Heart right ventricle (tissue), 16 donors: ENCODE data around the gene SETDB2. TPM values are rescaled to one million over a fixed set of nuclear protein-coding genes. Genes with fewer than 3 reads are reported as not detected.

ENCODE experiments used
- ATAC-seq, 8 donors: fragments of 200-7000 bp; cut with Tn5 transposase; one replicate each; pipeline ENCODE4 v1.9.1; 2020; ENCODE audit warnings: mild to moderate bottlenecking in 8 of 8, moderate library complexity in 8 of 8, moderate number of reproducible peaks in 1 of 8
- DNase-seq, 2 donors: peaks; one replicate each; pipeline ENCODE4 v3.0.0-alpha.2; 2020
- H3K27ac ChIP-seq, 10 donors: fragments of 200-600 bp; sonication (generic) in 2 of 10; one replicate each; pipeline versions ENCODE4 v1.5.0 to v1.8.0; 2020 to 2022; ENCODE audit warnings: mild to moderate bottlenecking in 3 of 10
- H3K27me3 ChIP-seq, 7 donors: fragments of 200-600 bp; one replicate each; pipeline ENCODE4 v1.8.0; 2021 to 2022; ENCODE audit warnings: mild to moderate bottlenecking in 2 of 7
- H3K36me3 ChIP-seq, 9 donors: fragments of 200-600 bp; sonication (generic) in 1 of 9; one replicate each; pipeline versions ENCODE4 v1.5.0 to v1.8.0; 2020 to 2022; ENCODE audit warnings: mild to moderate bottlenecking in 2 of 9
- H3K4me1 ChIP-seq, 9 donors: fragments of 200-600 bp; sonication (generic) in 1 of 9; one replicate each; pipeline versions ENCODE4 v1.5.0 to v1.8.0; 2020 to 2022; ENCODE audit warnings: mild to moderate bottlenecking in 4 of 9
- H3K4me3 ChIP-seq, 10 donors: fragments of 200-600 bp; sonication (generic) in 2 of 10; one replicate each; pipeline versions ENCODE4 v1.5.0 to v1.8.0; 2020 to 2022; ENCODE audit warnings: mild to moderate bottlenecking in 7 of 10, moderate library complexity in 2 of 10
- H3K9me3 ChIP-seq, 11 donors: fragments of 200-600 bp in 10 of 11; sonication (generic) in 2 of 11; one replicate each; pipeline versions ENCODE4 v1.5.0 to v1.8.0; 2013 to 2022; ENCODE audit warnings: mild to moderate bottlenecking in 2 of 11, control low read depth in 1 of 11, moderate library complexity in 1 of 11
- WGBS, 2 donors: extraction: QIAGEN DNeasy Blood & Tissue Kit; methylation state at CpG; one replicate each; pipeline ENCODE4 v1.1.7; 2013; ENCODE audit warnings: inconsistent platforms in 1 of 2; 5-methylcytosine and 5-hydroxymethylcytosine counted together
- intact Hi-C, 10 donors: fragments of 100-400 bp; cut with DNase I; formaldehyde crosslinking; loops; one replicate each; pipeline versions ENCODE4 v1.11.1 to v1.14.2; 2022
- long read RNA-seq, 3 donors: library from polyadenylated mRNA; unstranded; transcript quantifications; one replicate each; pipeline ENCODE4 v2.0.0, GENCODE V29; 2020 to 2021
- polyA plus RNA-seq, 2 donors: library from polyadenylated mRNA; stranded (reverse); fragments of 200-250 nt; gene quantifications; one replicate each; pipeline ENCODE4 v1.2.3, GENCODE V29; 2013
- total RNA-seq, 10 donors: library from RNA; stranded (reverse); fragmentation: NEBNext Ultra II Directional in 3 of 10; extraction: Animal tissue kit (Norgen Biotek cat#: 25700) in 3 of 10; gene quantifications; one replicate each; pipeline versions ENCODE4 v1.2.1 to v1.2.4, GENCODE V29; 2021 to 2023
- TF ChIP-seq, protein P1 (sequence below), 9 donors: fragments of 200-600 bp; sonication (generic) in 2 of 9; IDR thresholded peaks; one replicate each; pipeline versions ENCODE4 v1.5.0 to v1.8.0; 2021 to 2022; ENCODE audit warnings: antibody characterized with exemption in 9 of 9, mild to moderate bottlenecking in 5 of 9, moderate library complexity in 1 of 9
- donor health status: Arrhythmogenic right ventricular cardiomyopathy.
- donor health status: ischemic (EF 13 %, LVEDD 7.1; RV severe dilation, severe dysfunction).
- donor health status: healthy with polysubstance abuse.
- donor health status: DM: no; HTN: yes; CAD: no.
- donor health status: DM: no; HTN: no; CAD: no.
- donor health status: ischemic (EF 25% LVEDD 6.9; RV normal size, moderate dysfunction).
- donor health status: ischemic (EF 25% LVEDD 5.7; RV mildly dilated, moderate dysfunction).
- donor health status: healthy.
- donor health status: DM: yes; HTN: yes; CAD: no.
- donor health status: Ischemic cardiomyopathy.
- donor health status: ischemic (EF 35%, LVEDD 5.7; RV mildly dilated, moderate dysfunction).
- donor health status: nonischemic (EF 11% LVEDD 7.7; RV severe dilation, severe dysfunction).
- donor health status: DM: yes; HTN: yes; CAD: no.
- donor health status: PGD.
- donor health status: ischemic (EF 29% LVEDD 5.4; RV normal size, mild dysfunction).
- donor health status: nonischemic (EF 23%, LVEDD 6.1; RV moderate dilation, normal function).

Gene SETDB2, protein sequence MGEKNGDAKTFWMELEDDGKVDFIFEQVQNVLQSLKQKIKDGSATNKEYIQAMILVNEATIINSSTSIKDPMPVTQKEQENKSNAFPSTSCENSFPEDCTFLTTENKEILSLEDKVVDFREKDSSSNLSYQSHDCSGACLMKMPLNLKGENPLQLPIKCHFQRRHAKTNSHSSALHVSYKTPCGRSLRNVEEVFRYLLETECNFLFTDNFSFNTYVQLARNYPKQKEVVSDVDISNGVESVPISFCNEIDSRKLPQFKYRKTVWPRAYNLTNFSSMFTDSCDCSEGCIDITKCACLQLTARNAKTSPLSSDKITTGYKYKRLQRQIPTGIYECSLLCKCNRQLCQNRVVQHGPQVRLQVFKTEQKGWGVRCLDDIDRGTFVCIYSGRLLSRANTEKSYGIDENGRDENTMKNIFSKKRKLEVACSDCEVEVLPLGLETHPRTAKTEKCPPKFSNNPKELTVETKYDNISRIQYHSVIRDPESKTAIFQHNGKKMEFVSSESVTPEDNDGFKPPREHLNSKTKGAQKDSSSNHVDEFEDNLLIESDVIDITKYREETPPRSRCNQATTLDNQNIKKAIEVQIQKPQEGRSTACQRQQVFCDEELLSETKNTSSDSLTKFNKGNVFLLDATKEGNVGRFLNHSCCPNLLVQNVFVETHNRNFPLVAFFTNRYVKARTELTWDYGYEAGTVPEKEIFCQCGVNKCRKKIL
- total RNA-seq (10 to 100 TPM; 11.4 to 18.2 (median 13.8) TPM), polyA plus RNA-seq (1 to 10 TPM; 3.8 to 4.9 TPM)
- long read RNA-seq, donor 1, full-length matches to known transcripts, result 1 of 17 reads
- long read RNA-seq, donor 1, partial matches to known transcripts, result 3 of 17 reads
- long read RNA-seq, donor 1, other reads (novel, unspliced or antisense), result 13 of 17 reads
- long read RNA-seq, donor 2, partial matches to known transcripts, result 5 of 39 reads
- long read RNA-seq, donor 2, other reads (novel, unspliced or antisense), result 34 of 39 reads
- long read RNA-seq, donor 3, partial matches to known transcripts, result 4 of 40 reads
- long read RNA-seq, donor 3, other reads (novel, unspliced or antisense), result 35 of 40 reads

DNA sequence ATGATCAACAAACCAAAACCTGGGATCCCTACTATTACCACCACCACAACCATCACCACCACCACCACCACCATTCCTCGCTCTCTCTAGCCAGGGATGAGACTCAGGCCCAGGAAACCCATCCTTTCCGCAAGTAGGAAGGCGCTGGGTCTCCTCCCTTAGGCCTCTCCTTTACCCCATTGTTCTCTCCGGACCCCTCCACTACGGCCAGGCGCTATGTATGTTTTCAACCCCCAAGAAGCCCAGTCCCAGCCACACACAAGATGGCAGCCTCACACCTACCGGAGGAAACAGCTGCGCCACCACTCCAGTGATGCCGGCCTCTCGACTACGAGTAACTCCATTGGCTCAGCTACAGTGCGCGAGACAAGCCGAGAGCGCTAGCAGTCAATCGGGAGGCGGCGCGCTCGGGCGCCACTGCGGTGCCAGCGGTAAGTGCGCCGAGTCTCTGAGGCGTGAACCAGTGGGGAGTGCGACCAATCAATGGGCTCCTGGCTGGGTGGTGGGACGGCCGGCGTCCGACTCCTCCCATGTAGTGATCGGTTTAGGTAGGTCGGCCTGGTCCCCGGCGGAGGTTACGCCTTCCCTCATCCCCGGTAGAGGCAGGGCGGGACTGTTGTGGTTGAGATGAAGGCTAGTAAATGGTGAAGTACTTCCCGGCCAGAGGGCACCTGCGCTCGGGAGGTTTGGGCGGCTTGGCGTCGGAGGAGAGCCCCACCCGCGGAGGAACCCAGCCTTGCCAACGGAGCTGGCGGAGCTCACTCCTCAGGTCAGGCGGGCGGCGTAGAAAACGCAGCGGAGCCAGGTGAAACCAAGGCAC, at the start of gene SETDB2, which contains the start of gene CAB39L:
Gene SETDB2 (plus strand): TSS at position 571 of the 820 bp plus-strand sequence. CDS start 7,620 bp downstream, outside the sequence.
Gene CAB39L (minus strand): TSS at position 361 of the 820 bp plus-strand sequence. CDS start 61,154 bp downstream, outside the sequence.
- H3K9me3 ChIP-seq, result no peaks in the 10 kb centered on the region
- TF ChIP-seq, protein P1, sequence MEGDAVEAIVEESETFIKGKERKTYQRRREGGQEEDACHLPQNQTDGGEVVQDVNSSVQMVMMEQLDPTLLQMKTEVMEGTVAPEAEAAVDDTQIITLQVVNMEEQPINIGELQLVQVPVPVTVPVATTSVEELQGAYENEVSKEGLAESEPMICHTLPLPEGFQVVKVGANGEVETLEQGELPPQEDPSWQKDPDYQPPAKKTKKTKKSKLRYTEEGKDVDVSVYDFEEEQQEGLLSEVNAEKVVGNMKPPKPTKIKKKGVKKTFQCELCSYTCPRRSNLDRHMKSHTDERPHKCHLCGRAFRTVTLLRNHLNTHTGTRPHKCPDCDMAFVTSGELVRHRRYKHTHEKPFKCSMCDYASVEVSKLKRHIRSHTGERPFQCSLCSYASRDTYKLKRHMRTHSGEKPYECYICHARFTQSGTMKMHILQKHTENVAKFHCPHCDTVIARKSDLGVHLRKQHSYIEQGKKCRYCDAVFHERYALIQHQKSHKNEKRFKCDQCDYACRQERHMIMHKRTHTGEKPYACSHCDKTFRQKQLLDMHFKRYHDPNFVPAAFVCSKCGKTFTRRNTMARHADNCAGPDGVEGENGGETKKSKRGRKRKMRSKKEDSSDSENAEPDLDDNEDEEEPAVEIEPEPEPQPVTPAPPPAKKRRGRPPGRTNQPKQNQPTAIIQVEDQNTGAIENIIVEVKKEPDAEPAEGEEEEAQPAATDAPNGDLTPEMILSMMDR (IDR thresholded peaks at IDR 0.05), result peak in 8 of 9 donors; percentile 27 to 66 (median 52)
- peak within 1 kb of the TSS; percentile 45 to 95 (median 86) for H3K4me3 ChIP-seq
- peak; percentile 98 to 99 for DNase-seq
- ATAC-seq, result peak; percentile 96 to 100 (median 99)
- intact Hi-C loops, result loop anchor here in 3 of 10 donors (2.0 to 10.0 kb wide), 4 partner anchors 51 to 142 kb away; partner anchors contain the start of genes PHF11 (in 1 of the 3) and RCBTB1 (in 1 of the 3)
- peaks cover 0 to 48% (median 34%) of the 10 kb centered on the region in 9 donors for H3K4me1 ChIP-seq
- H3K27me3 ChIP-seq, result no peaks in the 10 kb centered on the region
- WGBS, 2 donors, result 0% methylated on average over 53 of the region's 53 CpGs
- no peaks in the 10 kb centered on the region for H3K36me3 ChIP-seq
- peak within 1 kb of the TSS; percentile 85 to 96 (median 94) for H3K27ac ChIP-seq

DNA sequence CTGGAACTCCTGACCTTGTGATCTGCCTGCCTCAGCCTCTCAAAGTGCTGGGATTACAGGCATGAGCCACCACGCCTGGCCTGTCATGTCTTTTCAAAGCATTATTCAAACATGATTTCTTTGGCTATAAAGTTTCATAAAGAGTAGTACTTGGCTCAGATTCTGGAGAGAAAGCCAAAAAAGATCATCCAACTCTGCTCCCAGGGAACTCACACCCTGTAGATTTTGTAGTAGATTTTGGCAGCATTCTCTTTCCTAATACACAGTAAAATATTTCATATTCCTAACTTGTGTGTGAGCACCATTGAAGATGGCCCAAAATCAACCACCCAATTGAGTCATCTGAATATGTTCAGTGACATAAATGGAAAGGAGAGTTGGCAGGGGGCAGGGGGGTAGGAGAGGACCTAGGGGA, 48.6 kb upstream of the SETDB2 start:
- ATAC-seq, result peak; percentile 33 to 87 (median 76)
- TF ChIP-seq, protein P1 (IDR thresholded peaks at IDR 0.05), result no peak
- intact Hi-C loops, result no loop called here

DNA sequence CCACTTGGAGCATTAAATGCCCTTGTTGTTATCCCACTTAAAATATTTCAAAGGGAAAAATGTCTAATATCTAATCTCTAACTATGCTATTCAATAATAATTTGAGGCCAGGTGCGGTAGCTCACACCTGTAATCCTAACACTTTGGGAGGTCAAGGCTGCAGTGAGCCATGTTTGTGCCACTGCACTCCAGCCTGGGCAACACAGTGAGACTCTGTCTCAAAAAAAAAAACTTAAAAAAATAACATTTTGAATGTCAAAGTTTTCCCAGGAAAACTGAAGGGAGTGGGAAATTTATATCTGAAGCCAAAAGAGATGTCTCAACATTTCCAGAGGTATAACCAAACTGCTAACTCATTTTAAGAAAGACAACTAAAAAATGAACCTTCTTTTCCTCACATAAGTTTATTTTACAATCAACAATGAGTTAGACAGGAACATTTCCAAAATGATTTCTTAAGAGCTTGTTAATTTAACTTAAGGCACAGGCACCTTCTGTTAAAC, 48.1 kb upstream of the SETDB2 start:
- WGBS, 2 donors, result 95 to 97% methylated on average over 1 of the region's 1 CpG
- intact Hi-C loops, result no loop called here
- Histone ChIP-seq H3K27me3 (no peaks in the 10 kb centered on the region), H3K4me3 (no peak overlapping the region), H3K36me3 (no peaks in the 10 kb centered on the region), H3K27ac (peak overlapping the region in 6 of 10 donors; percentile 30 to 66 (median 50)), H3K9me3 (peaks cover 0 to 7% (median 0%) of the 10 kb centered on the region in 11 donors), H3K4me1 (peaks cover 0 to 5% (median 0%) of the 10 kb centered on the region in 9 donors)
- DNase-seq (no peak), ATAC-seq (peak in 6 of 8 donors; percentile 6 to 46 (median 30))
- TF ChIP-seq, protein P1 (IDR thresholded peaks at IDR 0.05), result no peak

More for the DNA sequence above, 48.6 kb upstream of the SETDB2 start:
- no peaks in the 10 kb centered on the region for H3K36me3 ChIP-seq
- peak overlapping the region in 7 of 10 donors; percentile 19 to 66 (median 44) for H3K27ac ChIP-seq
- no peak for DNase-seq
- H3K4me3 ChIP-seq, result no peak overlapping the region
- peaks cover 0 to 7% (median 0%) of the 10 kb centered on the region in 11 donors for H3K9me3 ChIP-seq
- 63 to 67% methylated on average over 1 of the region's 1 CpG for WGBS, 2 donors
- peaks cover 0 to 5% (median 0%) of the 10 kb centered on the region in 9 donors for H3K4me1 ChIP-seq
- H3K27me3 ChIP-seq, result no peaks in the 10 kb centered on the region
